Gastroesophageal sphincter (tissue), 4 donors: ENCODE data around the gene HDAC10. TPM values are rescaled to one million over a fixed set of nuclear protein-coding genes. Genes with fewer than 3 reads are reported as not detected.

Source experiments
- ATAC-seq: fragments of 150-250 bp; one replicate; pipeline ENCODE4 v1.9.1; 2016; ENCODE audit warnings: mild to moderate bottlenecking, moderate library complexity
- H3K27ac ChIP-seq, 4 donors: fragments of 200-600 bp; sonication (generic) in 3 of 4; 1 replicate in 3 of 4; 2 replicates in 1 of 4; pipeline ENCODE4 v1.5.1; 2016 to 2019
- H3K27me3 ChIP-seq: fragments of 200-600 bp; sonication (generic); one replicate; pipeline ENCODE4 v1.5.1; 2019
- H3K36me3 ChIP-seq, 2 donors: fragments of 200-600 bp; sonication (generic); one replicate each; pipeline ENCODE4 v1.5.1; 2019; ENCODE audit warnings: control low read depth in 1 of 2
- H3K4me1 ChIP-seq, 3 donors: fragments of 200-600 bp; sonication (generic); 1 replicate in 2 of 3; 2 replicates in 1 of 3; pipeline ENCODE4 v1.5.1; 2016 to 2019; ENCODE audit warnings: control low read depth in 2 of 3
- H3K4me3 ChIP-seq, 2 donors: fragments of 200-600 bp; sonication (generic); one replicate each; pipeline ENCODE4 v1.5.1; 2019; ENCODE audit warnings: mild to moderate bottlenecking in 1 of 2, moderate library complexity in 1 of 2
- H3K9me3 ChIP-seq, 3 donors: fragments of 200-600 bp; sonication (generic); one replicate each; pipeline ENCODE4 v1.5.1; 2017 to 2019; ENCODE audit warnings: control low read depth in 2 of 3
- EP300 ChIP-seq: sonication (generic); formaldehyde crosslinking; IDR thresholded peaks from one replicate; pipeline ENCODE4 v1.6.1; 2017; ENCODE audit warnings: antibody characterized with exemption, mild to moderate bottlenecking
- POLR2A ChIP-seq, 2 donors: fragments of 450-650 bp; IDR thresholded peaks; one replicate each; pipeline ENCODE4 v1.6.1; 2017; ENCODE audit warnings: antibody characterized with exemption in 2 of 2, mild to moderate bottlenecking in 2 of 2, moderate library complexity in 1 of 2
- POLR2AphosphoS5 ChIP-seq: sonication (generic); formaldehyde crosslinking; IDR thresholded peaks from one replicate; pipeline ENCODE4 v1.6.1; 2017; ENCODE audit warnings: antibody characterized with exemption
- WGBS, 2 donors: methylation state at CpG; one replicate each; pipeline ENCODE4 v1.1.5; 2018; ENCODE audit warnings: low coverage in 1 of 2; 5-methylcytosine and 5-hydroxymethylcytosine counted together
- total RNA-seq, 4 donors: library from RNA; depleted of rRNA; stranded (reverse); fragments of >200 nt; gene quantifications; one replicate each; pipeline ENCODE4 v1.1.0, GENCODE V29; 2016
- TF ChIP-seq, protein P1 (sequence below), 4 experiments: fragments of 200-600 bp in 2 of 4; fragments of 450-650 bp in 2 of 4; sonication (generic) in 1 of 4; IDR thresholded peaks; one replicate each; pipeline ENCODE4 v1.5.1; 2017 to 2019; ENCODE audit warnings: antibody characterized with exemption in 4 of 4, mild to moderate bottlenecking in 2 of 4, moderate library complexity in 2 of 4

The HDAC10 gene
- total RNA-seq, 4 donors from 2014 or later: 9.4 to 24.7 (median 12.5) TPM

GRCh38 chr22:50272044-50272802 is 21.2 kb upstream of the HDAC10 start:
- Histone ChIP-seq H3K9me3 (no peaks in the 10 kb centered on the region), H3K36me3 (peaks cover 0 to 25% of the 10 kb centered on the region in 2 donors), H3K27me3 (no peaks in the 10 kb centered on the region), H3K27ac (peak overlapping the region in 3 of 4 donors; percentile 54 to 82 (median 79)), H3K4me3 (peak overlapping the region in 1 of 2 donors; percentile 57), H3K4me1 (peaks cover 2 to 76% (median 41%) of the 10 kb centered on the region in 3 donors)
- TF ChIP-seq POLR2AphosphoS5: no peak
- TF ChIP-seq EP300: no peak
- TF ChIP-seq POLR2A (IDR thresholded peaks at IDR 0.05): no peak
- TF ChIP-seq, protein P1, sequence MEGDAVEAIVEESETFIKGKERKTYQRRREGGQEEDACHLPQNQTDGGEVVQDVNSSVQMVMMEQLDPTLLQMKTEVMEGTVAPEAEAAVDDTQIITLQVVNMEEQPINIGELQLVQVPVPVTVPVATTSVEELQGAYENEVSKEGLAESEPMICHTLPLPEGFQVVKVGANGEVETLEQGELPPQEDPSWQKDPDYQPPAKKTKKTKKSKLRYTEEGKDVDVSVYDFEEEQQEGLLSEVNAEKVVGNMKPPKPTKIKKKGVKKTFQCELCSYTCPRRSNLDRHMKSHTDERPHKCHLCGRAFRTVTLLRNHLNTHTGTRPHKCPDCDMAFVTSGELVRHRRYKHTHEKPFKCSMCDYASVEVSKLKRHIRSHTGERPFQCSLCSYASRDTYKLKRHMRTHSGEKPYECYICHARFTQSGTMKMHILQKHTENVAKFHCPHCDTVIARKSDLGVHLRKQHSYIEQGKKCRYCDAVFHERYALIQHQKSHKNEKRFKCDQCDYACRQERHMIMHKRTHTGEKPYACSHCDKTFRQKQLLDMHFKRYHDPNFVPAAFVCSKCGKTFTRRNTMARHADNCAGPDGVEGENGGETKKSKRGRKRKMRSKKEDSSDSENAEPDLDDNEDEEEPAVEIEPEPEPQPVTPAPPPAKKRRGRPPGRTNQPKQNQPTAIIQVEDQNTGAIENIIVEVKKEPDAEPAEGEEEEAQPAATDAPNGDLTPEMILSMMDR (IDR thresholded peaks at IDR 0.05): no peak
- ATAC-seq: no peak
- 73% methylated on average over 3 of the region's 26 CpGs; no CpG with 5 or more reads in 1 of the 2 donors for WGBS, 2 donors

DNA sequence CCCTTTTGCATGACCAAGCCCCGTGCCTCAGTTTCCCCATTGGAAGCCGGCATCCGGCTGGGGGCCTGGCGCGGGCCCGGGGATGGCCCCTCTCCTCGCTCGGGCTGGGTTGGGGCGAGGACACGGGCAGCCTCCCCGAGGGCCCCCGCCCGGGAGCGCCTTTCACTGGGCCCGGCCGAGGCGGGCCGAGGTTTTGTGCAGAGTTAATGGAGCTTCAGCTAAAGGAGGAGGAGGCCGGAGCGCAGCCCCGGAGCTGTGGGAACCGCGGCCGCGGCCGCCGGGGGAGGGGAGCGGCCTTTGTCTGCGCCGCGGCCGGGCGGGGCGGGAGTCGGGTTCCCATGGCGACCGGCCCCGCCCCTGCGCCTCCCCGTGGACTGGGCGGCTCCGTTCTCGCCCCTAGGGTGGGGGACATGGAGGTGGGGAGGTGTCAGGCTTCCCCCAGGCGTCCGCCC is 20.5 kb upstream of the HDAC10 start:
- peak overlapping the region in 3 of 4 donors; percentile 54 to 82 (median 79) for H3K27ac ChIP-seq
- no CpG with 5 or more reads among the region's 45 CpGs for WGBS, 2 donors

DNA sequence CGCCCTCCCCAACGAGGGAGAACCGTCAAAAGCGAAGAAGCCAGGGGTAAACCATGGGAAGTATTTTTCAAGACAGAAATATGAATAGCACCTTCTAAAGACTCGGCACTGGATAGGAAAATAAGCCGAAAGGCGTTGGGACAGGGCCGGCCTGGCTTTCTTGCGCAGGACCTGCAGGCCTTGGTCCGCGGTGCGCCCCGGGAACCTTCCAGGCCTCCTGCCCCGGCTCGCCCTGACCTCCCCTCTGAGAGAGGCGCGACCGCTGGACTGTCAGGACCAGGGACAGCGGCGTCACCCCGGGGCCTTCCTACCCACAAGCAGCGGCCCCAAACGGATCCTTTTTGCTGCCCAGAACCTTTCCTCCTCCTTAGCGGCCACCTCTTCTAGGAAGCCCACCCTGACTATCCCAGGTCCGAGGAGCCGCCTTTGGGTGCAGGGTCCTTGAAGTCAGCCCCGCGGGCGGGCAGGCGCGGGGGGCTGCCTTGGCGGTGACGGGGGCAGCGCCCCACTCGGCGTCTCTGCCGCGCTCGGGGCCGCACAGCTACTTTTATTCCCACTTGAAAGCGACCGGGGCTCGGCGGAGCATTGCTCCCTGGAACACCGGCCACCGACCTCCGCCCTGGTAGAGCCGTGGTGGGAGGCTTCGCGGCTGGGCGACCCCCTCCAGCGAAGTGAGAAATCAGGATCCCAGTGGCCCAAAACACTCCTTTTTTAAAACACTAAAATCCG is 19.8 kb upstream of the HDAC10 start:
- Histone ChIP-seq H3K4me3 (peak overlapping the region; percentile 33 to 57), H3K36me3 (peaks cover 0 to 11% of the 10 kb centered on the region in 2 donors), H3K9me3 (no peaks in the 10 kb centered on the region), H3K4me1 (peaks cover 2 to 74% (median 44%) of the 10 kb centered on the region in 3 donors), H3K27me3 (no peaks in the 10 kb centered on the region), H3K27ac (peak overlapping the region in 3 of 4 donors; percentile 78 to 82 (median 79))
- peak; percentile 45 for ATAC-seq
- WGBS, 2 donors: 1% methylated on average over 18 of the region's 53 CpGs; no CpG with 5 or more reads in 1 of the 2 donors
- no peak for TF ChIP-seq EP300
- TF ChIP-seq, protein P1 (IDR thresholded peaks at IDR 0.05): no peak

More for the DNA sequence above, 20.5 kb upstream of the HDAC10 start:
- Histone ChIP-seq H3K9me3 (no peaks in the 10 kb centered on the region), H3K4me3 (peak overlapping the region; percentile 0 to 57), H3K27me3 (no peaks in the 10 kb centered on the region), H3K36me3 (peaks cover 0 to 18% of the 10 kb centered on the region in 2 donors), H3K4me1 (peaks cover 2 to 79% (median 44%) of the 10 kb centered on the region in 3 donors)
- peak; percentile 24 for ATAC-seq
- TF ChIP-seq EP300 (no peak), POLR2A (IDR thresholded peaks at IDR 0.05) (no peak), POLR2AphosphoS5 (no peak)
- TF ChIP-seq, protein P1 (IDR thresholded peaks at IDR 0.05): peak in 2 of 4 experiments; percentile 22 to 47

GRCh38 chr22:50269970-50270665 is 19.1 kb upstream of the HDAC10 start, which contains the start of gene MAPK11:
MAPK11 (minus strand) TSS chr22:50270380; CDS start chr22:50270292, 88 bp downstream.
- peaks cover 2 to 70% (median 44%) of the 10 kb centered on the region in 3 donors for H3K4me1 ChIP-seq
- peak within 1 kb of the TSS; percentile 38 to 57 for H3K4me3 ChIP-seq
- H3K9me3 ChIP-seq: no peaks in the 10 kb centered on the region
- no CpG with 5 or more reads among the region's 92 CpGs for WGBS, 2 donors
- no peaks in the 10 kb centered on the region for H3K27me3 ChIP-seq
- ATAC-seq: peak; percentile 52
- H3K27ac ChIP-seq: peak within 1 kb of the TSS in 3 of 4 donors; percentile 78 to 82 (median 79)
- TF ChIP-seq POLR2AphosphoS5 (peak; percentile 21), POLR2A (IDR thresholded peaks at IDR 0.05) (no peak)
- peaks cover 0 to 4% of the 10 kb centered on the region in 2 donors for H3K36me3 ChIP-seq

- WGBS, 2 donors: no CpG with 5 or more reads among the region's 18 CpGs
- no peak for ATAC-seq
- peak overlapping the region; percentile 38 to 57 for H3K4me3 ChIP-seq
Observed at GRCh38 chr22:50269573-50269969, 18.5 kb upstream of the HDAC10 start.

More at GRCh38 chr22:50269573-50269969, 18.5 kb upstream of the HDAC10 start:
- Histone ChIP-seq H3K4me1 (peaks cover 2 to 66% (median 44%) of the 10 kb centered on the region in 3 donors), H3K27ac (peak overlapping the region in 3 of 4 donors; percentile 78 to 82 (median 79)), H3K36me3 (no peaks in the 10 kb centered on the region), H3K27me3 (no peaks in the 10 kb centered on the region), H3K9me3 (no peaks in the 10 kb centered on the region)
- TF ChIP-seq, protein P1 (IDR thresholded peaks at IDR 0.05): no peak
- TF ChIP-seq EP300 (no peak), POLR2A (IDR thresholded peaks at IDR 0.05) (no peak), POLR2AphosphoS5 (no peak)
